Prostate gland (tissue), 2 donors: ENCODE results near the gene ZCCHC24. TPM values are rescaled to one million over a fixed set of nuclear protein-coding genes. Genes with fewer than 3 reads are reported as not detected.

Experiments
- DNase-seq: peaks from one replicate; pipeline ENCODE4 v3.0.0-alpha.2; 2019; ENCODE audit warnings: low spot score
- H3K27ac ChIP-seq, 2 donors: fragments of 200-600 bp; sonication (generic); 2 replicates each; pipeline ENCODE4 v1.5.1; 2017 to 2019
- H3K27me3 ChIP-seq: fragments of 200-600 bp; sonication (generic); replicated peaks from 2 replicates; pipeline ENCODE4 v1.5.1; 2019; ENCODE audit not compliant: insufficient read depth
- H3K36me3 ChIP-seq, 2 donors: fragments of 200-600 bp; sonication (generic); 1 replicate in 1 of 2; 2 replicates in 1 of 2; pipeline versions ENCODE4 v1.5.1 to v1.8.1; 2017 to 2019
- H3K4me1 ChIP-seq: fragments of 200-600 bp; sonication (generic); replicated peaks from 2 replicates; pipeline ENCODE4 v1.5.1; 2019
- H3K4me3 ChIP-seq, 2 donors: fragments of 200-600 bp; sonication (generic); 2 replicates each; pipeline ENCODE4 v1.5.1; 2017 to 2019
- H3K9me3 ChIP-seq: fragments of 200-600 bp; sonication (generic); 2 replicates; pipeline ENCODE4 v1.5.1; 2017
- POLR2A ChIP-seq: fragments of 450-650 bp; IDR thresholded peaks from one replicate; pipeline ENCODE4 v1.6.1; 2016; ENCODE audit warnings: antibody characterized with exemption, mild to moderate bottlenecking
- POLR2AphosphoS5 ChIP-seq: sonication (generic); formaldehyde crosslinking; IDR thresholded peaks from one replicate; pipeline ENCODE4 v1.6.1; 2017; ENCODE audit warnings: antibody characterized with exemption
- WGBS: methylation state at CpG from one replicate; pipeline ENCODE4 v1.1.5; 2018; 5-methylcytosine and 5-hydroxymethylcytosine counted together
- intact Hi-C: fragments of 100-400 bp; cut with DNase I; formaldehyde crosslinking; loops from one replicate; pipeline ENCODE4 v1.14.2; 2022
- total RNA-seq, 2 donors: library from RNA; depleted of rRNA; stranded (reverse); fragments of >200 nt; gene quantifications; one replicate each; pipeline ENCODE4 v1.1.0, GENCODE V29; 2016
- TF ChIP-seq, protein P1 (sequence below), 4 experiments: fragments of 200-600 bp in 2 of 4; fragments of 450-650 bp in 2 of 4; sonication (generic) in 2 of 4; IDR thresholded peaks; 1 replicate in 3 of 4; 2 replicates in 1 of 4; pipeline ENCODE4 v1.5.1; 2016 to 2019; ENCODE audit warnings: antibody characterized with exemption in 4 of 4, mild to moderate bottlenecking in 2 of 4, moderate library complexity in 2 of 4

The ZCCHC24 gene
- total RNA-seq, 2 donors from 2014 or later: 20.8 to 51.2 TPM

DNA sequence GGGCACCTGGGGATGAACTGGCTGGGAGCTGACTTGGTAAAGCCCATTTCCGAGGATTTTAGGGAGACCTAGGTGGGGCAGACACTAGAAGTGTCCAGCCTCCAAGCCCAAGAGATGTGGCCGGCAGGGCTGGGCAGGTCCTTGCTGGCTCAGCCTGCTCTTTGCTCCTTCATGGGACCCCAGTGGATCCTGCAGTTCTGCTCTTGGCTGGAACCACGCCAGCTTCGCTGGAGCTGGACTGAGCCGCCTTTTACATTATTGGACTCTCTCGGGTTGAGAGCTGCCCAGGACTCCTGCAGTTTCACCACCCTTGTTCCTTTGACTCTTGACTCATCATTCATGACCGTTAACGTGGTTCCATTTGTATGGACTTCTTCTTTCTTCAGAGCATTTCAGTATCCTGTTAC, 92.4 kb downstream of the ZCCHC24 start:
- TF ChIP-seq, protein P1, sequence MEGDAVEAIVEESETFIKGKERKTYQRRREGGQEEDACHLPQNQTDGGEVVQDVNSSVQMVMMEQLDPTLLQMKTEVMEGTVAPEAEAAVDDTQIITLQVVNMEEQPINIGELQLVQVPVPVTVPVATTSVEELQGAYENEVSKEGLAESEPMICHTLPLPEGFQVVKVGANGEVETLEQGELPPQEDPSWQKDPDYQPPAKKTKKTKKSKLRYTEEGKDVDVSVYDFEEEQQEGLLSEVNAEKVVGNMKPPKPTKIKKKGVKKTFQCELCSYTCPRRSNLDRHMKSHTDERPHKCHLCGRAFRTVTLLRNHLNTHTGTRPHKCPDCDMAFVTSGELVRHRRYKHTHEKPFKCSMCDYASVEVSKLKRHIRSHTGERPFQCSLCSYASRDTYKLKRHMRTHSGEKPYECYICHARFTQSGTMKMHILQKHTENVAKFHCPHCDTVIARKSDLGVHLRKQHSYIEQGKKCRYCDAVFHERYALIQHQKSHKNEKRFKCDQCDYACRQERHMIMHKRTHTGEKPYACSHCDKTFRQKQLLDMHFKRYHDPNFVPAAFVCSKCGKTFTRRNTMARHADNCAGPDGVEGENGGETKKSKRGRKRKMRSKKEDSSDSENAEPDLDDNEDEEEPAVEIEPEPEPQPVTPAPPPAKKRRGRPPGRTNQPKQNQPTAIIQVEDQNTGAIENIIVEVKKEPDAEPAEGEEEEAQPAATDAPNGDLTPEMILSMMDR (IDR thresholded peaks at IDR 0.05): no peak
- TF ChIP-seq POLR2AphosphoS5: no peak
- TF ChIP-seq POLR2A: no peak
- no peaks in the 10 kb centered on the region for H3K9me3 ChIP-seq
- no peak for DNase-seq
- no peaks in the 10 kb centered on the region for H3K27me3 ChIP-seq
- no peak overlapping the region for H3K27ac ChIP-seq
- WGBS: 80% methylated on average over 8 of the region's 8 CpGs
- intact Hi-C loops: no loop called here
- H3K36me3 ChIP-seq: peaks cover 0 to 5% of the 10 kb centered on the region in 2 donors
- no peaks in the 10 kb centered on the region for H3K4me1 ChIP-seq
- H3K4me3 ChIP-seq: no peak overlapping the region

DNA sequence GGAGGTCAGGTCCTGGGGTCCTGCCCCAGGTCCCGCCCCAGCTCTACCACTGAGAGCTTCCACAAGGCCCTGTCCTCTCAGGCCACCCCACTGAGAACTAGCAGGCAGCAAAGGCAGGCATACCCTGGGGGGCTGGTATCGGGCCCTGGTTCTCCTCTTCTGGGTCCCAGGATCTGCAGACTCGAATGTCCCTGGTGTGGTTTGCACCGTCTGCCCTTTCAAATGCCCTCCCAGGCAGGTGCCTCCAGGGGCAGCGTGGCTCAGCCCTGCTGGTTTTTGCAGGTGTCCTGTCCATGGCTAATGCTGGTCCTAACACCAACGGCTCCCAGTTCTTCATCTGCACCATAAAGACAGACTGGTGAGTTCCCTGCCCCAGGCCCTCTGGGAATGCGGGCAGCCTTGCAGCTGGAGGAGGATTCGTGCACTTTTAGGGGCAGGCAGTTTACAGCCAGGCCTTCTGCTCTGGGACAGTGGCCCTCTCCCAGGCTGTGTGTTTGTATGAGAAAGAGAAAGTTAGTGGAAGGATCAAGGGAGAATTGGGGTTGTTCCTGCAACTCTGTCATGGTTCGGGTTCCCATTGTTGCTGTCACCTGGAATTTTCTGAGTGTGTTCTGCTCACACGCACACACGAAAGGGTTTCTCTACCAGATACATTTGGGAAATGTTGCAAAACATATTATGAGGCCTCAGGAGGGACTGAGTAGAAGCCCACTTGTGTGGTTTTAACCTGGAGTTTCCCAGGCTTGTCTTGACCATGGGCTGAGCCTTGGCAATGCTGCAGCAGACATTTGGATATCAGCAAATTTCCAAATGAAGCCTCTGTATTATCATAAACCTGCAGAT, 93.2 kb downstream of the ZCCHC24 start:
- TF ChIP-seq POLR2A: no peak
- TF ChIP-seq POLR2AphosphoS5: no peak
- TF ChIP-seq, protein P1 (IDR thresholded peaks at IDR 0.05): no peak
- Histone ChIP-seq H3K4me3 (no peak overlapping the region), H3K4me1 (no peaks in the 10 kb centered on the region), H3K9me3 (no peaks in the 10 kb centered on the region), H3K27ac (no peak overlapping the region), H3K36me3 (peaks cover 0 to 5% of the 10 kb centered on the region in 2 donors), H3K27me3 (no peaks in the 10 kb centered on the region)
- WGBS: 95% methylated on average over 11 of the region's 11 CpGs
- no peak for DNase-seq
- intact Hi-C loops: no loop called here

DNA sequence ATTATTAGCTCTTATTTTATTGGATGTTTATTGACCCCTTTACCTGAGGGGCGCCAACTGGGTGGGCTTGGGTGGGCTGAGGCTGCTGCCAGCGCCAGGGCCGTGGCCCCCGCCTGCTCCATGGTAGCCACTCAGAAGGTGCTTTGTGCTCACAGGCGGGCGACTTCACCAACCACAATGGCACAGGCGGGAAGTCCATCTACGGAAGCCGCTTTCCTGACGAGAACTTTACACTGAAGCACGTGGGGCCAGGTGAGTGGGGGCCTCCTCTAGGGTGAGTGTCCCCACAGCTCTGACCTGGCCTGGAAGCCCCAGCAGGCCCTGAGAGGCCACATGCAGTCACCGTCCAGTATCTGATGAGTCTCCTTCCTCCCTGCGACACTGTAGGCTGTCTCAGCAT, 94.1 kb downstream of the ZCCHC24 start:
- H3K4me1 ChIP-seq: no peaks in the 10 kb centered on the region
- peaks cover 0 to 5% of the 10 kb centered on the region in 2 donors for H3K36me3 ChIP-seq
- intact Hi-C loops: no loop called here
- H3K4me3 ChIP-seq: no peak overlapping the region
- 93% methylated on average over 13 of the region's 13 CpGs for whole genome bisulfite sequencing
- TF ChIP-seq POLR2AphosphoS5 (no peak), POLR2A (no peak)
- TF ChIP-seq, protein P1 (IDR thresholded peaks at IDR 0.05): no peak
- H3K27me3 ChIP-seq: no peaks in the 10 kb centered on the region
- DNase-seq: no peak
- no peak overlapping the region for H3K27ac ChIP-seq
- no peaks in the 10 kb centered on the region for H3K9me3 ChIP-seq

DNA sequence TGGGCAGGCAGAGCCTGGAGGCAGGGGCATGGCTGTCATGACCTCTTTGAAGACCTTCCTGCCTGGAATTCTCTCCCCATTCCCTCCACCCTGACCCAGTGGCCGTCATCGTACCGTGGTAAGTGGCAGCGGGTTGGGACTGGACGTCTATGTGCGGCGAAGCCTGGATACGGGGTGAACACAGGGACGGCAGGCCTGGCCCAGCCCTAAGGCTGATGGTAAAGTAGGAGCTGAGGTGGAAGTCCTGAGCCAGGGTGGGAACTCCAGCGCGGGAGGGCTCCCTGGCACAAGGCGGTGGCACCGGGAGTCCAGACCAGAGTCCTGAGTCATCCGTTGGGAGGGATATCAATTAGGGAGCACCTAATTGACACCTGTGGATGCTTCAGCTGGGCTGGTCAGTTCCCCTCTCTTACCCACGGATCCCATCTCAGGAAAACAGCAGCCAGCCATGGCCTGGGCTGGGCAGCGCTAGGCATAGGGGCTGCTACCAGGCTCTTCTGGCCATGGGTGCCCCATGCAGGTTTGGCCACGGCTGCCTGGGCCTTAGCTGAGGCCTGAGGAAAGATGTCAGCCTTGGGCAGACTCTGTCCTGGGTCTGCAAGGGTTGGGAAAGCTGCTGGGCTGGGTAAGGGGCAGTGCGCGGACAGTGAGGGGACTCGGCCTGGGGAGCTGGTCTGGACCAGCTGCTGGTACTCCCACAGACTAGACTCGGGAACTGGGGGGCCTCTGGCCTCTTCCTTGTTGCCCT, 94.8 kb downstream of the ZCCHC24 start:
- intact Hi-C loops: no loop called here
- WGBS: 94% methylated on average over 21 of the region's 21 CpGs
- DNase-seq: no peak
- TF ChIP-seq POLR2AphosphoS5: no peak
- TF ChIP-seq, protein P1 (IDR thresholded peaks at IDR 0.05): no peak
- TF ChIP-seq POLR2A: no peak
- no peaks in the 10 kb centered on the region for H3K27me3 ChIP-seq
- H3K4me1 ChIP-seq: no peaks in the 10 kb centered on the region
- no peak overlapping the region for H3K4me3 ChIP-seq
- no peak overlapping the region for H3K27ac ChIP-seq
- peaks cover 0 to 5% of the 10 kb centered on the region in 2 donors for H3K36me3 ChIP-seq
- no peaks in the 10 kb centered on the region for H3K9me3 ChIP-seq
